ENCODE data around the gene CGB1.
A peak's percentile ranks its signal among the peaks of the same experiment; 100 is the strongest.
"Not testable (repeated sequence)": the region's sequence is repeated elsewhere in the genome, so short reads cannot be mapped to it uniquely, and the experiment has no call there.

CGB1 gene

DNA sequence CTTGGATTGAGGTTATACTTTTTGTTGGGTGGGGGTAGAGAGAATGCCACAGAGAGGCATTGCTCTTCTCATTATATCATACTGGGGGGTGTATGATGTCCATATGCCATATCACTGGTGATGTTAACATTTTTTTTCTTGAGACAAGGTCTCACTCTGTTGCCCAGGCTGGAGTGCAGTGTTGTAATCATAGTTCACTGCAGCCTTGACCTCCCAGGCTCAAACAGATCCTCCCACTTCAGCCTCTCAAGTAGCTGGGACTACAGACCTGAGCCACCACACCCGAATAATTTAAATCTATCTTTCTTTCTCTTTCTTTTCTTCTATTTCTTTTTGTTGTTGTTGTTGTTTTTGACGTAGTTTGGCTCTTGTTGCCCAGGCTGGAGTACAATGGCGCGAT is 43.7 kb upstream of the CGB1 start:
- in situ Hi-C loops (cut with MboI; ENCODE audit: low pct_unique_long_range_greater_than_20kb, low sequenced_read_pairs, unreplicated experiment) = no loop called here
- TF ChIP-seq, protein P1, sequence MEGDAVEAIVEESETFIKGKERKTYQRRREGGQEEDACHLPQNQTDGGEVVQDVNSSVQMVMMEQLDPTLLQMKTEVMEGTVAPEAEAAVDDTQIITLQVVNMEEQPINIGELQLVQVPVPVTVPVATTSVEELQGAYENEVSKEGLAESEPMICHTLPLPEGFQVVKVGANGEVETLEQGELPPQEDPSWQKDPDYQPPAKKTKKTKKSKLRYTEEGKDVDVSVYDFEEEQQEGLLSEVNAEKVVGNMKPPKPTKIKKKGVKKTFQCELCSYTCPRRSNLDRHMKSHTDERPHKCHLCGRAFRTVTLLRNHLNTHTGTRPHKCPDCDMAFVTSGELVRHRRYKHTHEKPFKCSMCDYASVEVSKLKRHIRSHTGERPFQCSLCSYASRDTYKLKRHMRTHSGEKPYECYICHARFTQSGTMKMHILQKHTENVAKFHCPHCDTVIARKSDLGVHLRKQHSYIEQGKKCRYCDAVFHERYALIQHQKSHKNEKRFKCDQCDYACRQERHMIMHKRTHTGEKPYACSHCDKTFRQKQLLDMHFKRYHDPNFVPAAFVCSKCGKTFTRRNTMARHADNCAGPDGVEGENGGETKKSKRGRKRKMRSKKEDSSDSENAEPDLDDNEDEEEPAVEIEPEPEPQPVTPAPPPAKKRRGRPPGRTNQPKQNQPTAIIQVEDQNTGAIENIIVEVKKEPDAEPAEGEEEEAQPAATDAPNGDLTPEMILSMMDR (IDR thresholded peaks at IDR 0.05; ENCODE audit: extremely low read depth, insufficient read depth, missing control alignments) = no peak
- DNase-seq (ENCODE audit: low spot score) = no peak

DNA sequence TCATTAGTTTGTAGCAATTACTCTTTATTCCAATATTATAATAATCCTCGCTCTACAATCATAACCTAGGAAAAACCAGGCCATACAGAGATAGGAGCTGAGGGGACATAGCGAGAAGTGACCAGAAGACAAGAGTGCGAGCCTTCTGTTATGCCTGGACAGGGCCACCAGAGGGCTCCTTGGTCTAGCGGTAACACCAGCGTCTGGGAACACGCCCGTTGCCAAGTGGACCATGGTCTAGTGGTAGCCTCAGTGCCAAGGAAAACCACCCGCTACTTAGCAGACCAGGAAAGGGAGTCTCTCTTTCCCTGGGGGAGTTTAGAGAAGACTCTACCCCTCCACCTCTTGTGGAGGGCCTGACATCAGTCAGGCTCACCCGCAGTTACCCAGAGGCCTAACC is 38.2 kb upstream of the CGB1 start:
- DNase-seq (ENCODE audit: low spot score); in situ Hi-C loops (cut with MboI; ENCODE audit: low pct_unique_long_range_greater_than_20kb, low sequenced_read_pairs, unreplicated experiment): not testable (repeated sequence)
- TF ChIP-seq, protein P1 (IDR thresholded peaks at IDR 0.05; ENCODE audit: extremely low read depth, insufficient read depth, missing control alignments) = peak; percentile 62

DNA sequence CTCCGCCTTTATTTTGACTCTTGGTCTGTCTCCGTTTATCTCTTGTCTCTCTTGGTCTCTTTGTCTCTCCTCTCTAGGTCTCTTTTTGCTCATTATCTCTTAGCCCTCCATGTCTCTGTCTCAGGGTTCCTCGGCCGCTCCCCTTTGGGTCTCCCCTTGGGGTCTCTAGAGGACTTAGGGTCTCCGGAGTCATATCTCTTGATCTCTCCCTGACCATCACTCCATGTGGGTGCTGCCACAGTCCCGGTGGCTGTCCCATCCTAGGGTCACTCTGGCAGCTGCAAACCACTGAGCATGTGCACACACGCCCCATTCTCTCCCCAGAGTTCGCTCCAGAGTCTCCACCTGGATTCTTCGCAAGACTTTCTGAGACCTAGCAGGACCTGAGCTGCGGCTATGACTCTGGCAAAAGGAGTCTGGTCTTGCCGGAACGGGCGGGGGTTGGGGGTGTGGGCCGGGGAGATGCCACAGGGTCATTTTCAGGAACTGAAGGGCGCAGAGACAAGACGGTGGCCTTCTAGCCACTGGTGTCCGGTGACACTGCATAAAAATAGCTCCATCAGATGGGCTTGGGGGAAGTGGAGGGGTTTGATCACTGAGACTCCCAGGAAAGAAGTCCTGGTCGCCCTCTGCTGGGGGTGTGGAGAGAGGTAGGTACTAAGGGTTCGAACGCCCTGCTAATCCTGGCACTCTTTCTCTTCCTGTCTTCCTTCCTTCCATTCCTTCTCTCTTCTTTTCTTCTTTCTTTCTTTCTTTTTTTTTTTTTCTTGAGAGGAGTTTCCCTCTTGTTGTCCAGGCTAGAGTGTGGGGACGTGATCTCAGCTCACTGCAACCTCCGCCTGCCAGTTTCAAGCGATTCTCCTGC is 37.1 kb upstream of the CGB1 start:
- TF ChIP-seq, protein P1 (IDR thresholded peaks at IDR 0.05; ENCODE audit: extremely low read depth, insufficient read depth, missing control alignments) = peak; percentile 6
- peak; percentile 28 for DNase-seq (ENCODE audit: low spot score)
- in situ Hi-C loops (cut with MboI; ENCODE audit: low pct_unique_long_range_greater_than_20kb, low sequenced_read_pairs, unreplicated experiment) = no loop called here

DNA sequence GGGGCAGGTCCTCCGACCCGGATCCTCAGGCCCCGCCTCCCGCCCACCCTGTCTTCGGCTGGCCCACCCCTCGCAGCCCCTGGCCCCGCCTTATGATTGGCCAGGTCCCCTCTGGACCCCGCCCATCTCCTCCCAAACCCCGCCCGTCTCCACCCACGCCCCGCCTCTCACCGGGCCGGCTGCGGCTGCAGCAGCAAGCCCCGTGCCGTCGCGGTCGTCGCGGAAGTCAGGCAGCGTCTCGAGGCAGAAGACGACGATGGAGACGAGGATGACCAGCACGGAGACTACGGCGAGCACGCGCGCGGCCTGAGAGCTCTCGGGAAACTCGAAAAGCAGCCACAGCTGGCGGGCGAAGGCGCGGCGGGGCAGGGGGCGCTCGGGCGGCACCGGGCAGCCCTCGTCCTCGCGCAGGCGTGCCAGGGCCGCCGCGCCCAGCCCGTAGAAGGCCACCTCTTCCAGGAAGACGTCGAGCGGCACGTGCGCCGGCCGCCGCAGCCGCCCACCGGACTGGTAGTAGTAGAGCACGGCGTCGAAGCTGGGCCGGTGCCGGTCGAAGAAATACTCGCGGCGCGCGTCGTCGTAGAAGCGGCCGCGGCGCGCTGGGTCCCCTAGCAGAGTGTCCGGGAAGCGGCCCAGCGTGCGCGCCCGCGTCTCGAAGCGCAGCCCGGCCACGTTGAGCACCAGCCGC is 35.3 kb upstream of the CGB1 start:
- DNase-seq (ENCODE audit: low spot score) = peak; percentile 37
- TF ChIP-seq, protein P1 (IDR thresholded peaks at IDR 0.05; ENCODE audit: extremely low read depth, insufficient read depth, missing control alignments) = no peak
- in situ Hi-C loops (cut with MboI; ENCODE audit: low pct_unique_long_range_greater_than_20kb, low sequenced_read_pairs, unreplicated experiment) = no loop called here

DNA sequence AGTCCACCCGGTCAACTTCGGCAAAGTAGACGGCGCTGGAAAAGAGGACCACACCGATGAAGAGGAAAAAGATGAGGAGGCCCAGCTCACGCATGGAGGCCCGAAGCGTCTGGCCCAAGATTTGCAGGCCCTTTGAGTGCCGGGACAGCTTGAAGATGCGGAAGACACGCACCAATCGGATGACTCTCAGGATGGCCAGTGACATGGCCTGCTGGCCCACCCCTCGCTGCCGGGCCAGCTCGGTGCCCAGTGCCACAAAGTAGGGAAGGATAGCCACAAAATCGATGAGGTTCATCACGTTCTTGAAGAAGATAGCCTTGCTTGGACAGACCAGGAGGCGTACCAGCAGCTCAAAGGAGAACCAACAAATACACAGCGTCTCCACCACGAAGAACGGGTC is 33.7 kb upstream of the CGB1 start:
- TF ChIP-seq, protein P1 (IDR thresholded peaks at IDR 0.05; ENCODE audit: extremely low read depth, insufficient read depth, missing control alignments) = no peak
- no peak for DNase-seq (ENCODE audit: low spot score)
- in situ Hi-C loops (cut with MboI; ENCODE audit: low pct_unique_long_range_greater_than_20kb, low sequenced_read_pairs, unreplicated experiment) = no loop called here

DNA sequence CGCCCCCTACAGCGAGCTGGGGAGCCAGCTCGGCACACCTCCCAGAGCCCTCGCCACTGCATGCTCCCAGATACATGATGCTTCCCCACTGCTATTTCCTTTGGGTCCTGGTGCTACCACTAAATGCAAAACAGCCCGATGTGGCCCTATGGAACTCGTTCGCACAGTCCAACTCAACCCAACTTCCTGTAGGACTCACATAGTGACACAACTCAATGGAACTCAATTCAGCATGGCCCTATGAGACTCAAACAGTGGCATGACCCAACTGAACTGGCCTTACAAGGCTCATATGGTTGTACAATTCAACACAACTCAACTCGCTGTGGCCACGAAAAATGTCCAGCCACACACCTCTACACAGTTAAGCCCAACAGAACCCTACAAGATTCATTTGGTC is 32.3 kb upstream of the CGB1 start:
- in situ Hi-C loops (cut with MboI; ENCODE audit: low pct_unique_long_range_greater_than_20kb, low sequenced_read_pairs, unreplicated experiment) = no loop called here
- DNase-seq (ENCODE audit: low spot score) = no peak
- TF ChIP-seq, protein P1 (IDR thresholded peaks at IDR 0.05; ENCODE audit: extremely low read depth, insufficient read depth, missing control alignments) = no peak
